Activated CD8-positive, alpha-beta T cell treated with anti-CD3 and anti-CD28 coated beads for 36 hours (primary cell): ENCODE data around the gene IL10RA. TPM values are rescaled to one million over a fixed set of nuclear protein-coding genes. Genes with fewer than 3 reads are reported as not detected.

ENCODE experiments used
- ATAC-seq: fragments of 200-7000 bp; cut with Tn5 transposase; one replicate; pipeline ENCODE4 v1.10.0; 2021; ENCODE audit warnings: mild to moderate bottlenecking, moderate library complexity
- CTCF ChIA-PET: fragments of 350-600 bp; sonication (Branson Sonifier 250); formaldehyde crosslinking; loops from one replicate; lab custom pipeline; 2021; ENCODE audit warnings: antibody characterized with exemption; lab: Charles Lee
- POLR2A ChIA-PET: fragments of 350-600 bp; sonication (Branson Sonifier 250); formaldehyde crosslinking; loops from one replicate; lab custom pipeline; 2021; ENCODE audit warnings: antibody characterized with exemption; lab: Charles Lee
- DNase-seq: peaks from one replicate; pipeline ENCODE4 v3.0.0-alpha.2; 2020
- H3K27ac Mint-ChIP-seq: one replicate; pipeline ENCODE4 v1.8.0; 2021; ENCODE audit warnings: mild to moderate bottlenecking, mixed read lengths
- H3K27me3 Mint-ChIP-seq: one replicate; pipeline ENCODE4 v1.8.0; 2021; ENCODE audit warnings: mixed read lengths
- H3K36me3 Mint-ChIP-seq: one replicate; pipeline ENCODE4 v1.8.0; 2021; ENCODE audit warnings: low read depth, mixed read lengths
- H3K4me1 Mint-ChIP-seq: one replicate; pipeline ENCODE4 v1.8.0; 2021; ENCODE audit warnings: low read depth, mixed read lengths
- H3K4me3 Mint-ChIP-seq: one replicate; pipeline ENCODE4 v1.8.0; 2021; ENCODE audit warnings: mild to moderate bottlenecking, moderate library complexity, mixed read lengths
- H3K9me3 Mint-ChIP-seq: one replicate; pipeline ENCODE4 v1.8.0; 2021; ENCODE audit warnings: mixed read lengths
- intact Hi-C: fragments of 100-400 bp; cut with micrococcal nuclease; formaldehyde crosslinking; loops from one replicate; pipeline ENCODE4 v1.10.0; 2022
- total RNA-seq, 2 experiments: library from RNA; stranded (reverse); gene quantifications; one replicate each; pipeline ENCODE4 v1.2.3, GENCODE V29; 2021
- TF ChIP-seq, protein P1 (sequence below): fragments of 200-600 bp; IDR thresholded peaks from one replicate; pipeline ENCODE4 v1.8.0; 2022; ENCODE audit warnings: antibody characterized with exemption, mild to moderate bottlenecking

IL10RA gene
- total RNA-seq, 2 experiments from 2014 or later: 73.3 to 80.9 TPM

- H3K27ac Mint-ChIP-seq: peak overlapping the region; percentile 82
- POLR2A ChIA-PET: interaction anchor here (1.7 to 32.8 kb wide), 3 partner anchors 9 to 31 kb away, joined by 6 to 710 read pairs (median 7); partner anchors contain the start of gene IL10RA
These were observed 16.8 kb upstream of the IL10RA start for GRCh38 chr11:117969160-117969991.

DNA sequence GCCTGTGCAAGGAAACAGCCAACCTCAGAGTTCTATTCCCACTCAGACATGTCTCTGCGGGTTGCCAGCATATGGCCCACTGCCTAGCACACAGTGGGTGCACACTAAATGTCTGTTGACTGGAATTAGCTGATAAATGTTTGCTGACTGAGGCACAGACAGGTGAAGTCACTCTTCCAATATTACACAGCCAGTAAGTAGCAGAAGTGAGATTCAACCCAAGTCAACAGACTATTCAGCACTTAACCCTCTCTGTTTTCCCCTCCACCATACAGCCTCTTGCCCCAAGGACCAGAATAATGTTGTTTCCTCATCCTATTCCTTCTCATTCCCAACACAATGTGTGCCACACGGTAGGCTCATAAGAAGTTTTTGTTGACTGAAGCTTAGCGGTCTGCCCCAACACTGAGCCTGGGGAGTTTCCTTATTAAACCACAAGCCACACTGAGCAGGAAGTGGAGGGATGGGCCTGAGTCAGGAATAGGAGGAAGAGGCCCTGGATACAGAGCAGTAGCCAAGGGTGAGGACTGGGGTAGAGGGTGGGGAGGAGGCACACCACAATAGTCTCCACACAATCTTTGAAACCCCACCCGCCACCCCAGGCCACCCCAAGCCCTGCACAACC is 15.7 kb upstream of the IL10RA start:
- peak; percentile 58 for DNase-seq
- Mint-ChIP-seq H3K36me3 (peaks cover 11% of the 10 kb centered on the region), H3K27ac (peak overlapping the region; percentile 82), H3K4me3 (no peak overlapping the region), H3K27me3 (no peaks in the 10 kb centered on the region), H3K9me3 (no peaks in the 10 kb centered on the region), H3K4me1 (peaks cover 64% of the 10 kb centered on the region)
- intact Hi-C loops: no loop called here
- TF ChIP-seq, protein P1, sequence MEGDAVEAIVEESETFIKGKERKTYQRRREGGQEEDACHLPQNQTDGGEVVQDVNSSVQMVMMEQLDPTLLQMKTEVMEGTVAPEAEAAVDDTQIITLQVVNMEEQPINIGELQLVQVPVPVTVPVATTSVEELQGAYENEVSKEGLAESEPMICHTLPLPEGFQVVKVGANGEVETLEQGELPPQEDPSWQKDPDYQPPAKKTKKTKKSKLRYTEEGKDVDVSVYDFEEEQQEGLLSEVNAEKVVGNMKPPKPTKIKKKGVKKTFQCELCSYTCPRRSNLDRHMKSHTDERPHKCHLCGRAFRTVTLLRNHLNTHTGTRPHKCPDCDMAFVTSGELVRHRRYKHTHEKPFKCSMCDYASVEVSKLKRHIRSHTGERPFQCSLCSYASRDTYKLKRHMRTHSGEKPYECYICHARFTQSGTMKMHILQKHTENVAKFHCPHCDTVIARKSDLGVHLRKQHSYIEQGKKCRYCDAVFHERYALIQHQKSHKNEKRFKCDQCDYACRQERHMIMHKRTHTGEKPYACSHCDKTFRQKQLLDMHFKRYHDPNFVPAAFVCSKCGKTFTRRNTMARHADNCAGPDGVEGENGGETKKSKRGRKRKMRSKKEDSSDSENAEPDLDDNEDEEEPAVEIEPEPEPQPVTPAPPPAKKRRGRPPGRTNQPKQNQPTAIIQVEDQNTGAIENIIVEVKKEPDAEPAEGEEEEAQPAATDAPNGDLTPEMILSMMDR: no peak
- CTCF ChIA-PET: interaction anchor here (0.8 to 2.4 kb wide), 7 partner anchors 10 to 126 kb away, joined by 3 to 14 read pairs (median 4); no protein-coding TSS in a partner anchor
- POLR2A ChIA-PET: interaction anchor here (0.6 to 32.8 kb wide), 10 partner anchors 10 to 1149 kb away, joined by 3 to 710 read pairs (median 6); partner anchors contain the start of gene IL10RA
- peak; percentile 29 for ATAC-seq

More at GRCh38 chr11:117969160-117969991, 16.8 kb upstream of the IL10RA start:
- H3K36me3 Mint-ChIP-seq: peaks cover 6% of the 10 kb centered on the region
- TF ChIP-seq, protein P1: no peak
- ATAC-seq: peak; percentile 24
- intact Hi-C loops: no loop called here
- peaks cover 55% of the 10 kb centered on the region for H3K4me1 Mint-ChIP-seq
- DNase-seq: no peak
- H3K4me3 Mint-ChIP-seq: no peak overlapping the region
- no peaks in the 10 kb centered on the region for H3K9me3 Mint-ChIP-seq
- no peaks in the 10 kb centered on the region for H3K27me3 Mint-ChIP-seq
- CTCF ChIA-PET: interaction anchor here (1.0 to 2.4 kb wide), 3 partner anchors 17 to 125 kb away, joined by 3 to 14 read pairs (median 4); no protein-coding TSS in a partner anchor

GRCh38 chr11:117972044-117972443 is 14.2 kb upstream of the IL10RA start:
- no peaks in the 10 kb centered on the region for H3K27me3 Mint-ChIP-seq
- TF ChIP-seq, protein P1: no peak
- peaks cover 25% of the 10 kb centered on the region for H3K36me3 Mint-ChIP-seq
- H3K4me3 Mint-ChIP-seq: no peak overlapping the region
- ChIA-PET POLR2A (interaction anchor here (2.3 to 32.8 kb wide), 3 partner anchors 7 to 29 kb away, joined by 5 to 710 read pairs (median 8); partner anchors contain the start of gene IL10RA), CTCF (interaction anchor here (0.6 to 31.9 kb wide), 3 partner anchors 12 to 155 kb away, joined by 3 to 386 read pairs (median 7); no protein-coding TSS in a partner anchor)
- DNase-seq (no peak), ATAC-seq (no peak)
- H3K9me3 Mint-ChIP-seq: no peaks in the 10 kb centered on the region
- peaks cover 79% of the 10 kb centered on the region for H3K4me1 Mint-ChIP-seq
- peak overlapping the region; percentile 16 for H3K27ac Mint-ChIP-seq
- intact Hi-C loops: no loop called here

GRCh38 chr11:117972629-117973502 is 13.3 kb upstream of the IL10RA start:
- no peak overlapping the region for H3K4me3 Mint-ChIP-seq
- no peak for ATAC-seq
- DNase-seq: no peak
- ChIA-PET POLR2A (interaction anchor here (0.7 to 32.8 kb wide), 6 partner anchors 7 to 1088 kb away, joined by 3 to 710 read pairs (median 4); partner anchors contain the start of gene IL10RA), CTCF (interaction anchor here (0.6 to 31.9 kb wide), 6 partner anchors 8 to 165 kb away, joined by 3 to 386 read pairs (median 7); no protein-coding TSS in a partner anchor)
- TF ChIP-seq, protein P1: no peak
- intact Hi-C loops: no loop called here
- H3K36me3 Mint-ChIP-seq: peaks cover 33% of the 10 kb centered on the region
- H3K9me3 Mint-ChIP-seq: peaks cover 3% of the 10 kb centered on the region
- peaks cover 87% of the 10 kb centered on the region for H3K4me1 Mint-ChIP-seq
- H3K27ac Mint-ChIP-seq: peak overlapping the region; percentile 58
- no peaks in the 10 kb centered on the region for H3K27me3 Mint-ChIP-seq
